Hepatocyte (in vitro differentiated cells): ENCODE results near the gene HTR3A.

Experiments
- CTCF ChIP-seq: fragments of 200-600 bp; sonication (generic); IDR thresholded peaks from 2 replicates; pipeline ENCODE4 v1.5.1; 2016; ENCODE audit warnings: antibody characterized with exemption, mild to moderate bottlenecking; ENCODE audit not compliant: poor library complexity
- EZH2 ChIP-seq: fragments of 200-600 bp; sonication (generic); IDR thresholded peaks from 2 replicates; pipeline ENCODE4 v1.6.1; 2016; ENCODE audit warnings: antibody characterized with exemption, mild to moderate bottlenecking, borderline replicate concordance

DNA sequence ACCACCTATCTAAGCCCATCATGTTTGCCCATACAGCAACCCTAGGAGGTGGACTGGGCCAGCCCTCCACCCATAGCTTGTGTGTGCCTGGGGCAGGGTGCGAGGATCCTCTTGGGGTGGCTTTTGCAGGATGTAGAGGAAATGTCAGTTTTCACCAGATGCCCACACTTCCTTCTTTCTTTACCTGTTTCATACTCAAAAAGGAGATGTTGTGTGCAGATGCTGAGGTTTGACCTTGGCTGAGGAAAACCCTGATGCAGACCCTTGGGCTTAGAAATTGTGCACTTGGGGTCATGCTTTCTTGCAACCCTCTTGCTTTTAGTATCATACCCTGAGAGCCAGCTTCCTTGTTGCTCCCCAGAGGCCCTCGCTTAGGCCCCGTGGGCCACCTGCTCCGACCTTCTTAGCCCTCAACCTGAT lies 2.2 kb downstream of the HTR3A start:
- TF ChIP-seq CTCF: no peak
- TF ChIP-seq EZH2: no peak
